Colon (tissue), 2 donors: ENCODE results near the gene NSMCE3.

Experiments
- FAIRE-seq: peaks from 2 replicates; lab custom pipeline; 2012; peaks lifted over from hg19 to GRCh38; lab: Jason Lieb, UNC
- donor health status: control.
- donor health status: control.

NSMCE3 gene

GRCh38 chr15:29269485-29270168 is at the start of gene NSMCE3:
NSMCE3 (minus strand) TSS chr15:29269822; CDS start chr15:29269705, 117 bp downstream.
- FAIRE-seq: no peak

- no peak for FAIRE-seq
Measured at GRCh38 chr15:29316422-29316821, 46.8 kb upstream of the NSMCE3 start.

GRCh38 chr15:29312387-29312786 is 42.8 kb upstream of the NSMCE3 start:
- no peak for FAIRE-seq

- no peak for FAIRE-seq
Measured at GRCh38 chr15:29311696-29312095, 42.1 kb upstream of the NSMCE3 start.

GRCh38 chr15:29309139-29309538 is 39.5 kb upstream of the NSMCE3 start:
- no peak for FAIRE-seq

GRCh38 chr15:29308299-29308698 is 38.7 kb upstream of the NSMCE3 start:
- no peak for FAIRE-seq

GRCh38 chr15:29305556-29305955 is 35.9 kb upstream of the NSMCE3 start:
- no peak for FAIRE-seq

GRCh38 chr15:29302871-29303270 is 33.2 kb upstream of the NSMCE3 start:
- FAIRE-seq: no peak

- no peak for FAIRE-seq
Measured at GRCh38 chr15:29299784-29300183, 30.2 kb upstream of the NSMCE3 start.

GRCh38 chr15:29299331-29299730 is 29.7 kb upstream of the NSMCE3 start:
- FAIRE-seq: no peak

GRCh38 chr15:29294732-29295325 is 25.2 kb upstream of the NSMCE3 start:
- FAIRE-seq: no peak

- FAIRE-seq: no peak
Measured at GRCh38 chr15:29291067-29291845, 21.6 kb upstream of the NSMCE3 start.

- FAIRE-seq: no peak
Measured at GRCh38 chr15:29289173-29289572, 19.6 kb upstream of the NSMCE3 start.

- no peak for FAIRE-seq
Measured at GRCh38 chr15:29285386-29285785, 15.8 kb upstream of the NSMCE3 start.

- no peak for FAIRE-seq
Measured at GRCh38 chr15:29283381-29283780, 13.8 kb upstream of the NSMCE3 start.

GRCh38 chr15:29280514-29280913 is 10.9 kb upstream of the NSMCE3 start:
- FAIRE-seq: no peak

GRCh38 chr15:29278436-29279105 is 8.9 kb upstream of the NSMCE3 start:
- no peak for FAIRE-seq

- FAIRE-seq: no peak
Measured at GRCh38 chr15:29276366-29276765, 6.7 kb upstream of the NSMCE3 start.

GRCh38 chr15:29275855-29276254 is 6.2 kb upstream of the NSMCE3 start:
- FAIRE-seq: no peak

GRCh38 chr15:29274946-29275345 is 5.3 kb upstream of the NSMCE3 start:
- FAIRE-seq: no peak

- no peak for FAIRE-seq
Measured at GRCh38 chr15:29272219-29272618, 2.6 kb upstream of the NSMCE3 start.

GRCh38 chr15:29270976-29271375 is 1.4 kb upstream of the NSMCE3 start:
- no peak for FAIRE-seq
